ENCODE measurements around the gene MPP4. TPM values are rescaled to one million over a fixed set of nuclear protein-coding genes. Genes with fewer than 3 reads are reported as not detected.

The MPP4 gene
- total and polyA plus RNA-seq, 2 of the 13 experiments (the other 11 are each of a cell fraction or from before 2014, with no cell fraction given): not detected

DNA sequence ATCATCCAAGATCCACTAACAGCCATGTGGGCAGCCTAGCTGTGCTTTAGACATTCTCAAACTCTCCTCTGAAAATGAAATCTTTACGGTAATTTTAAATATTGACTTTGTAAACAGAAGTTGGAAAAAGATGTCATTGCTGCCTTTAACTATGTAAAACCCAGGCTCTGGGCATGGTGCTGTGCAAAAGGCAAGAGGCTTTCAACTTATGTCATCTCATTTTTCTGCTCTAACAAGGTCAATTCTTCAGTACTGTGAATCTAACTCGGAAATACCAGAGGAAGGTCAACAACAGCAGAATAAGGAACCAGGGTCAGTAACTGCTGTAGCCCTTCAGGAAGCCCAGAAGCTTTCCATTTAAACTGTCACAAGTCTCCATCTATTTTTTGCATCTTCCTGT is 37.0 kb upstream of the MPP4 start (continued):
- TF ChIP-seq, protein P1, sequence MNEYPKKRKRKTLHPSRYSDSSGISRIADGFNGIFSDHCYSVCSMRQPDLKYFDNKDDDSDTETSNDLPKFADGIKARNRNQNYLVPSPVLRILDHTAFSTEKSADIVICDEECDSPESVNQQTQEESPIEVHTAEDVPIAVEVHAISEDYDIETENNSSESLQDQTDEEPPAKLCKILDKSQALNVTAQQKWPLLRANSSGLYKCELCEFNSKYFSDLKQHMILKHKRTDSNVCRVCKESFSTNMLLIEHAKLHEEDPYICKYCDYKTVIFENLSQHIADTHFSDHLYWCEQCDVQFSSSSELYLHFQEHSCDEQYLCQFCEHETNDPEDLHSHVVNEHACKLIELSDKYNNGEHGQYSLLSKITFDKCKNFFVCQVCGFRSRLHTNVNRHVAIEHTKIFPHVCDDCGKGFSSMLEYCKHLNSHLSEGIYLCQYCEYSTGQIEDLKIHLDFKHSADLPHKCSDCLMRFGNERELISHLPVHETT (CRISPR knock-in tag; conservative IDR thresholded peaks at IDR 0.05): no peak
- TF ChIP-seq ZNF570 (CRISPR knock-in tag; IDR thresholded peaks at IDR 0.05; ENCODE audit: borderline replicate concordance): no peak
- no peak for TF ChIP-seq ZNF121 (CRISPR knock-in tag; IDR thresholded peaks at IDR 0.05)
- TF ChIP-seq, protein P2, sequence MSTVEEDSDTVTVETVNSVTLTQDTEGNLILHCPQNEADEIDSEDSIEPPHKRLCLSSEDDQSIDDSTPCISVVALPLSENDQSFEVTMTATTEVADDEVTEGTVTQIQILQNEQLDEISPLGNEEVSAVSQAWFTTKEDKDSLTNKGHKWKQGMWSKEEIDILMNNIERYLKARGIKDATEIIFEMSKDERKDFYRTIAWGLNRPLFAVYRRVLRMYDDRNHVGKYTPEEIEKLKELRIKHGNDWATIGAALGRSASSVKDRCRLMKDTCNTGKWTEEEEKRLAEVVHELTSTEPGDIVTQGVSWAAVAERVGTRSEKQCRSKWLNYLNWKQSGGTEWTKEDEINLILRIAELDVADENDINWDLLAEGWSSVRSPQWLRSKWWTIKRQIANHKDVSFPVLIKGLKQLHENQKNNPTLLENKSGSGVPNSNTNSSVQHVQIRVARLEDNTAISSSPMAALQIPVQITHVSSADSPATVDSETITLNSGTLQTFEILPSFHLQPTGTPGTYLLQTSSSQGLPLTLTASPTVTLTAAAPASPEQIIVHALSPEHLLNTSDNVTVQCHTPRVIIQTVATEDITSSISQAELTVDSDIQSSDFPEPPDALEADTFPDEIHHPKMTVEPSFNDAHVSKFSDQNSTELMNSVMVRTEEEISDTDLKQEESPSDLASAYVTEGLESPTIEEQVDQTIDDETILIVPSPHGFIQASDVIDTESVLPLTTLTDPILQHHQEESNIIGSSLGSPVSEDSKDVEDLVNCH (CRISPR knock-in tag; IDR thresholded peaks at IDR 0.05): no peak
- TF ChIP-seq, protein P3, sequence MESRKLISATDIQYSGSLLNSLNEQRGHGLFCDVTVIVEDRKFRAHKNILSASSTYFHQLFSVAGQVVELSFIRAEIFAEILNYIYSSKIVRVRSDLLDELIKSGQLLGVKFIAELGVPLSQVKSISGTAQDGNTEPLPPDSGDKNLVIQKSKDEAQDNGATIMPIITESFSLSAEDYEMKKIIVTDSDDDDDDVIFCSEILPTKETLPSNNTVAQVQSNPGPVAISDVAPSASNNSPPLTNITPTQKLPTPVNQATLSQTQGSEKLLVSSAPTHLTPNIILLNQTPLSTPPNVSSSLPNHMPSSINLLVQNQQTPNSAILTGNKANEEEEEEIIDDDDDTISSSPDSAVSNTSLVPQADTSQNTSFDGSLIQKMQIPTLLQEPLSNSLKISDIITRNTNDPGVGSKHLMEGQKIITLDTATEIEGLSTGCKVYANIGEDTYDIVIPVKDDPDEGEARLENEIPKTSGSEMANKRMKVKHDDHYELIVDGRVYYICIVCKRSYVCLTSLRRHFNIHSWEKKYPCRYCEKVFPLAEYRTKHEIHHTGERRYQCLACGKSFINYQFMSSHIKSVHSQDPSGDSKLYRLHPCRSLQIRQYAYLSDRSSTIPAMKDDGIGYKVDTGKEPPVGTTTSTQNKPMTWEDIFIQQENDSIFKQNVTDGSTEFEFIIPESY (CRISPR knock-in tag; IDR thresholded peaks at IDR 0.05): no peak
- TF ChIP-seq AGO2 (optimal IDR thresholded peaks at IDR 0.05; ENCODE audit: low read depth, low read length): no peak
- no peak for TF ChIP-seq MYC (CRISPR knock-in tag; IDR thresholded peaks at IDR 0.05; ENCODE audit: borderline replicate concordance)
- TF ChIP-seq SOX5 (CRISPR knock-in tag; IDR thresholded peaks at IDR 0.05; ENCODE audit: borderline replicate concordance): peak; percentile 60
- no peak for TF ChIP-seq MAFF (IDR thresholded peaks at IDR 0.05; ENCODE audit: low read depth, low read length)
- TF ChIP-seq SAP130 (CRISPR knock-in tag; IDR thresholded peaks at IDR 0.05; ENCODE audit: low read depth): peak; percentile 57
- no peak for TF ChIP-seq SRSF9 (IDR thresholded peaks at IDR 0.05; ENCODE audit: borderline replicate concordance, insufficient read depth, low read depth, low read length, poor library complexity, severe bottlenecking)
- TF ChIP-seq CHD4 (IDR thresholded peaks at IDR 0.05; ENCODE audit: borderline replicate concordance, low read length): no peak
- 0 out of 2 replicates have a peak, but pooled peaks have one; percentile 35 for TF ChIP-seq SALL2 (CRISPR knock-in tag; IDR thresholded peaks at IDR 0.05)
- TF ChIP-seq ZNF569 (CRISPR knock-in tag; IDR thresholded peaks at IDR 0.05; ENCODE audit: borderline replicate concordance): no peak
- no peak for TF ChIP-seq GATA4 (IDR thresholded peaks at IDR 0.05; ENCODE audit: borderline replicate concordance, low read depth)
- TF ChIP-seq JUNB (CRISPR knock-in tag; IDR thresholded peaks at IDR 0.05; ENCODE audit: borderline replicate concordance): no peak
- TF ChIP-seq, protein P4, sequence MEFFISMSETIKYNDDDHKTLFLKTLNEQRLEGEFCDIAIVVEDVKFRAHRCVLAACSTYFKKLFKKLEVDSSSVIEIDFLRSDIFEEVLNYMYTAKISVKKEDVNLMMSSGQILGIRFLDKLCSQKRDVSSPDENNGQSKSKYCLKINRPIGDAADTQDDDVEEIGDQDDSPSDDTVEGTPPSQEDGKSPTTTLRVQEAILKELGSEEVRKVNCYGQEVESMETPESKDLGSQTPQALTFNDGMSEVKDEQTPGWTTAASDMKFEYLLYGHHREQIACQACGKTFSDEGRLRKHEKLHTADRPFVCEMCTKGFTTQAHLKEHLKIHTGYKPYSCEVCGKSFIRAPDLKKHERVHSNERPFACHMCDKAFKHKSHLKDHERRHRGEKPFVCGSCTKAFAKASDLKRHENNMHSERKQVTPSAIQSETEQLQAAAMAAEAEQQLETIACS (CRISPR knock-in tag; IDR thresholded peaks at IDR 0.05): no peak
- peak; percentile 53 for TF ChIP-seq POGZ (CRISPR knock-in tag; IDR thresholded peaks at IDR 0.05)
- TF ChIP-seq KDM2A (CRISPR knock-in tag; IDR thresholded peaks at IDR 0.05; ENCODE audit: borderline replicate concordance, low read depth): no peak
- no peak for TF ChIP-seq MBD4 (IDR thresholded peaks at IDR 0.05; ENCODE audit: borderline replicate concordance, low read length)
- TF ChIP-seq KDM4B (CRISPR knock-in tag; IDR thresholded peaks at IDR 0.05): no peak
- TF ChIP-seq, protein P5, sequence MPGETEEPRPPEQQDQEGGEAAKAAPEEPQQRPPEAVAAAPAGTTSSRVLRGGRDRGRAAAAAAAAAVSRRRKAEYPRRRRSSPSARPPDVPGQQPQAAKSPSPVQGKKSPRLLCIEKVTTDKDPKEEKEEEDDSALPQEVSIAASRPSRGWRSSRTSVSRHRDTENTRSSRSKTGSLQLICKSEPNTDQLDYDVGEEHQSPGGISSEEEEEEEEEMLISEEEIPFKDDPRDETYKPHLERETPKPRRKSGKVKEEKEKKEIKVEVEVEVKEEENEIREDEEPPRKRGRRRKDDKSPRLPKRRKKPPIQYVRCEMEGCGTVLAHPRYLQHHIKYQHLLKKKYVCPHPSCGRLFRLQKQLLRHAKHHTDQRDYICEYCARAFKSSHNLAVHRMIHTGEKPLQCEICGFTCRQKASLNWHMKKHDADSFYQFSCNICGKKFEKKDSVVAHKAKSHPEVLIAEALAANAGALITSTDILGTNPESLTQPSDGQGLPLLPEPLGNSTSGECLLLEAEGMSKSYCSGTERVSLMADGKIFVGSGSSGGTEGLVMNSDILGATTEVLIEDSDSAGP (CRISPR knock-in tag; IDR thresholded peaks at IDR 0.05; ENCODE audit: borderline replicate concordance): no peak
